Measurements from ENCODE around the gene WTIP.

- TF ChIP-seq CTCF (IDR thresholded peaks at IDR 0.05) = no peak
- no peak for TF ChIP-seq POLR2A (IDR thresholded peaks at IDR 0.05)
Measured at GRCh38 chr19:34459614-34460013, 21.9 kb upstream of the WTIP start.

All from body of pancreas (tissue), 4 donors.